ENCODE measurements around the gene TUBGCP5. TPM values are rescaled to one million over a fixed set of nuclear protein-coding genes. Genes with fewer than 3 reads are reported as not detected.

Gene TUBGCP5
- total and polyA plus RNA-seq, 2 donors (not counting 3 experiments of a cell fraction or from before 2014, with no cell fraction given), result 6.7 to 18.6 TPM

- no peaks in the 10 kb centered on the region for H3K9me3 ChIP-seq (replicated peaks; ENCODE audit: control insufficient read depth, insufficient read depth, low read length)
- dilution Hi-C loops (cut with MboI; ENCODE audit: extremely low pct_ligation_motif_present, low sequenced_read_pairs), result no loop called here
- H3K9ac ChIP-seq (replicated peaks; ENCODE audit: extremely low read depth, insufficient read depth, low read length), result no peak overlapping the region
- DNase-seq (ENCODE audit: low read depth, low spot score), result no peak
- no peak for FAIRE-seq
- no peak overlapping the region for H3K4me3 ChIP-seq (replicated peaks in 1 of 3; ENCODE audit: insufficient read depth in 1 of 3, low read depth in 1 of 3, low read length in 3 of 3)
- TF ChIP-seq GATA2 (IDR thresholded peaks at IDR 0.05; ENCODE audit: insufficient read depth, insufficient read length, low read depth, low read length) (no peak), POLR2AphosphoS5 (IDR thresholded peaks at IDR 0.05; ENCODE audit: insufficient read depth, low read depth, low read length) (no peak), JUN (IDR thresholded peaks at IDR 0.05; ENCODE audit: borderline replicate concordance, insufficient read depth, insufficient read length, low read depth) (no peak), FOS (IDR thresholded peaks at IDR 0.05; ENCODE audit: borderline replicate concordance, insufficient read depth, low read length) (no peak), MYC (IDR thresholded peaks at IDR 0.05; ENCODE audit: low read depth, low read length) (no peak)
- H3K9me1 ChIP-seq (replicated peaks; ENCODE audit: control insufficient read depth, extremely low read depth, insufficient read depth, low read length), result no peaks in the 10 kb centered on the region
- ChIA-PET POLR2A (no interaction called here), CTCF (no interaction called here)
- H3K4me2 ChIP-seq (ENCODE audit: insufficient read depth, low read length), result no peak overlapping the region
- H3K79me2 ChIP-seq (ENCODE audit: control insufficient read depth, insufficient read depth, low read length), result peaks cover 80% of the 10 kb centered on the region
- BruUV-seq (replicated peaks), result no TSS peak
- no peaks in the 10 kb centered on the region for H3K27me3 ChIP-seq (ENCODE audit: control insufficient read depth in 2 of 2, insufficient read depth in 2 of 2, low read length in 2 of 2)
- no peak overlapping the region for H3K27ac ChIP-seq (ENCODE audit: insufficient read depth, low read depth, low read length)
- H3K36me3 ChIP-seq (ENCODE audit: control insufficient read depth in 2 of 2, extremely low read depth in 1 of 2, insufficient read depth in 2 of 2, low read length in 2 of 2), result no peaks in the 10 kb centered on the region
- peaks cover 3% of the 10 kb centered on the region for H4K20me1 ChIP-seq (replicated peaks; ENCODE audit: control insufficient read depth, extremely low read depth, insufficient read depth, low read length)
- no peak overlapping the region for H2AFZ ChIP-seq (ENCODE audit: low read depth, low read length)
- H3K4me1 ChIP-seq (ENCODE audit: control insufficient read depth, extremely low read depth, insufficient read depth, low read length), result peaks cover 36% of the 10 kb centered on the region
- intact Hi-C loops (cut with micrococcal nuclease), result loop anchor here (5.0 kb wide), 1 partner anchor 38 kb away; no protein-coding TSS in a partner anchor
Observed at GRCh38 chr15:22960556-22960955, 78.8 kb downstream of the TUBGCP5 start.

- H2AFZ ChIP-seq (ENCODE audit: low read depth, low read length), result no peak overlapping the region
- dilution Hi-C loops (cut with MboI; ENCODE audit: extremely low pct_ligation_motif_present, low sequenced_read_pairs), result no loop called here
- CTCF ChIA-PET, result no interaction called here
- H3K4me3 ChIP-seq (replicated peaks in 1 of 3; ENCODE audit: insufficient read depth in 1 of 3, low read depth in 1 of 3, low read length in 3 of 3), result no peak overlapping the region
- H3K9me1 ChIP-seq (replicated peaks; ENCODE audit: control insufficient read depth, extremely low read depth, insufficient read depth, low read length), result no peaks in the 10 kb centered on the region
- DNase-seq (ENCODE audit: low read depth, low spot score) (no peak), FAIRE-seq (no peak)
- no TSS peak for BruUV-seq (replicated peaks)
- POLR2A ChIA-PET, result no interaction called here
- intact Hi-C loops (cut with micrococcal nuclease), result loop anchor here (5.0 kb wide), 1 partner anchor 38 kb away; no protein-coding TSS in a partner anchor
- H3K79me2 ChIP-seq (ENCODE audit: control insufficient read depth, insufficient read depth, low read length), result peaks cover 80% of the 10 kb centered on the region
- no peak overlapping the region for H3K4me2 ChIP-seq (ENCODE audit: insufficient read depth, low read length)
- H3K27me3 ChIP-seq (ENCODE audit: control insufficient read depth in 2 of 2, insufficient read depth in 2 of 2, low read length in 2 of 2), result no peaks in the 10 kb centered on the region
- TF ChIP-seq MYC (IDR thresholded peaks at IDR 0.05; ENCODE audit: low read depth, low read length) (no peak), POLR2A (IDR thresholded peaks at IDR 0.05; ENCODE audit: low read depth, low read length) (no peak), GATA2 (IDR thresholded peaks at IDR 0.05; ENCODE audit: insufficient read depth, insufficient read length, low read depth, low read length) (no peak), MAX (IDR thresholded peaks at IDR 0.05; ENCODE audit: insufficient read depth, insufficient read length) (no peak), JUN (IDR thresholded peaks at IDR 0.05; ENCODE audit: borderline replicate concordance, insufficient read depth, insufficient read length, low read depth) (no peak), POLR2AphosphoS5 (IDR thresholded peaks at IDR 0.05; ENCODE audit: insufficient read depth, low read depth, low read length) (no peak), FOS (IDR thresholded peaks at IDR 0.05; ENCODE audit: borderline replicate concordance, insufficient read depth, low read length) (no peak), CTCF (IDR thresholded peaks at IDR 0.05; ENCODE audit: extremely low read depth in 1 of 2, insufficient read depth in 1 of 2, low read depth in 1 of 2, low read length in 2 of 2) (no peak), EZH2 (IDR thresholded peaks at IDR 0.05; ENCODE audit: borderline replicate concordance, low read depth, low read length, severe bottlenecking) (no peak)
- H3K27ac ChIP-seq (ENCODE audit: insufficient read depth, low read depth, low read length), result no peak overlapping the region
- peaks cover 3% of the 10 kb centered on the region for H4K20me1 ChIP-seq (replicated peaks; ENCODE audit: control insufficient read depth, extremely low read depth, insufficient read depth, low read length)
- peaks cover 36% of the 10 kb centered on the region for H3K4me1 ChIP-seq (ENCODE audit: control insufficient read depth, extremely low read depth, insufficient read depth, low read length)
- no peaks in the 10 kb centered on the region for H3K36me3 ChIP-seq (ENCODE audit: control insufficient read depth in 2 of 2, extremely low read depth in 1 of 2, insufficient read depth in 2 of 2, low read length in 2 of 2)
- H3K9ac ChIP-seq (replicated peaks; ENCODE audit: extremely low read depth, insufficient read depth, low read length), result no peak overlapping the region
- no peaks in the 10 kb centered on the region for H3K9me3 ChIP-seq (replicated peaks; ENCODE audit: control insufficient read depth, insufficient read depth, low read length)
Observed at GRCh38 chr15:22960126-22960525, 79.2 kb downstream of the TUBGCP5 start.
